Measurements from ENCODE around the gene SPATA19.
"Not testable (repeated sequence)": the region's sequence is repeated elsewhere in the genome, so short reads cannot be mapped to it uniquely, and the experiment has no call there.

The SPATA19 gene

DNA sequence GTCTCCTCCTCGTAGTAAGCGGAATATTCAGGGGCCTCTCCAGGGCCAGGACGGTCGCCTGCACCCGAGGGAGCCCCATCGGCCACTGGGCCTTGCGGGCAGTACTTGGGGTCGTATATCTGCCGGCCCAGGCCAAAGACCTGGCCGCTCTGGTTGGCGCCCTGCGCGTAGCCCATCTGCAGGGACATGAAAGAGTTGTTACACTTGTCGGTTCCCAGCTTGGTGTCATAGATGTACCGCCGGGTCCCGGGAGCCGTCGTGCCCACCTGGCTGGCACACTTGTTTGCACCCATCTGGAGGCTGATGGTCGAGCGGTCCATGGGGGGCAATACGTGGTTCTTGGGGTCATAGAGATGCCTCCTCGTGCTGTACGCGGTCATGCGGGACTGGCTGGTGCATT, 19.4 kb upstream of the SPATA19 start:
- Histone ChIP-seq H2BK120ac (ENCODE audit: low read depth, low read length) (no peak overlapping the region), H3K4me2 (ENCODE audit: low read length, poor library complexity, severe bottlenecking) (no peak overlapping the region), H3K27me3 (ENCODE audit: control insufficient read depth in 1 of 2, insufficient read depth in 1 of 2, low read length in 2 of 2) (no peaks in the 10 kb centered on the region), H2BK5ac (ENCODE audit: low read depth, low read length, poor library complexity, severe bottlenecking) (no peak overlapping the region), H4K91ac (ENCODE audit: low read length) (no peak overlapping the region), H3K4ac (ENCODE audit: low read depth in 1 of 2, low read length in 2 of 2) (no peak overlapping the region), H2AK5ac (ENCODE audit: low read length, severe bottlenecking) (no peak overlapping the region), H2BK12ac (ENCODE audit: low read length in 2 of 2) (no peak overlapping the region), H2AFZ (ENCODE audit: low read depth, low read length) (no peak overlapping the region), H3K9me3 (ENCODE audit: control insufficient read depth, low read length) (no peaks in the 10 kb centered on the region), H3K4me3 (ENCODE audit: insufficient read depth in 1 of 2, low read depth in 1 of 2, low read length in 2 of 2) (no peak overlapping the region), H3K27ac (ENCODE audit: low read length, poor library complexity, severe bottlenecking) (no peak overlapping the region), H3K36me3 (ENCODE audit: control insufficient read depth in 1 of 2, insufficient read depth in 2 of 2, low read depth in 1 of 2, low read length in 2 of 2) (no peaks in the 10 kb centered on the region), H3K9ac (ENCODE audit: low read length) (no peak overlapping the region), H2BK15ac (ENCODE audit: low read depth, poor library complexity, severe bottlenecking) (no peak overlapping the region), H3K23ac (ENCODE audit: low read length in 2 of 2) (no peak overlapping the region), H3K79me1 (replicated peaks; ENCODE audit: low read length, poor library complexity, severe bottlenecking) (no peaks in the 10 kb centered on the region), H3K14ac (ENCODE audit: low read length in 2 of 2) (no peak overlapping the region), H3K18ac (ENCODE audit: low read depth in 1 of 2, low read length in 2 of 2) (no peak overlapping the region), H3K4me1 (ENCODE audit: control insufficient read depth, insufficient read depth, low read depth, low read length) (no peaks in the 10 kb centered on the region), H4K8ac (ENCODE audit: low read length) (no peak overlapping the region)
- WGBS, result 94% methylated on average over 26 of the region's 26 CpGs
- DNase-seq, result no peak

- Histone ChIP-seq H3K27me3 (ENCODE audit: control insufficient read depth in 1 of 2, insufficient read depth in 1 of 2, low read length in 2 of 2) (no peaks in the 10 kb centered on the region), H3K79me1 (replicated peaks; ENCODE audit: low read length, poor library complexity, severe bottlenecking) (no peaks in the 10 kb centered on the region), H3K9ac (ENCODE audit: low read length) (no peak overlapping the region), H3K18ac (ENCODE audit: low read depth in 1 of 2, low read length in 2 of 2) (no peak overlapping the region), H3K36me3 (ENCODE audit: control insufficient read depth in 1 of 2, insufficient read depth in 2 of 2, low read depth in 1 of 2, low read length in 2 of 2) (no peaks in the 10 kb centered on the region), H3K4me1 (ENCODE audit: control insufficient read depth, insufficient read depth, low read depth, low read length) (no peaks in the 10 kb centered on the region), H4K8ac (ENCODE audit: low read length) (no peak overlapping the region), H2BK5ac (ENCODE audit: low read depth, low read length, poor library complexity, severe bottlenecking) (no peak overlapping the region), H2BK12ac (ENCODE audit: low read length in 2 of 2) (no peak overlapping the region), H2AK5ac (ENCODE audit: low read length, severe bottlenecking) (no peak overlapping the region), H4K91ac (ENCODE audit: low read length) (no peak overlapping the region), H3K4me2 (ENCODE audit: low read length, poor library complexity, severe bottlenecking) (no peak overlapping the region), H2AFZ (ENCODE audit: low read depth, low read length) (no peak overlapping the region), H3K14ac (ENCODE audit: low read length in 2 of 2) (no peak overlapping the region), H2BK120ac (ENCODE audit: low read depth, low read length) (no peak overlapping the region), H2BK15ac (ENCODE audit: low read depth, poor library complexity, severe bottlenecking) (no peak overlapping the region), H3K27ac (ENCODE audit: low read length, poor library complexity, severe bottlenecking) (no peak overlapping the region), H3K23ac (ENCODE audit: low read length in 2 of 2) (no peak overlapping the region), H3K9me3 (ENCODE audit: control insufficient read depth, low read length) (no peaks in the 10 kb centered on the region), H3K4me3 (ENCODE audit: insufficient read depth in 1 of 2, low read depth in 1 of 2, low read length in 2 of 2) (no peak overlapping the region), H3K4ac (ENCODE audit: low read depth in 1 of 2, low read length in 2 of 2) (no peak overlapping the region)
- no peak for DNase-seq
- WGBS, result 77% methylated on average over 3 of the region's 6 CpGs
These were observed 14.8 kb upstream of the SPATA19 start for GRCh38 chr11:133860151-133860550.

DNA sequence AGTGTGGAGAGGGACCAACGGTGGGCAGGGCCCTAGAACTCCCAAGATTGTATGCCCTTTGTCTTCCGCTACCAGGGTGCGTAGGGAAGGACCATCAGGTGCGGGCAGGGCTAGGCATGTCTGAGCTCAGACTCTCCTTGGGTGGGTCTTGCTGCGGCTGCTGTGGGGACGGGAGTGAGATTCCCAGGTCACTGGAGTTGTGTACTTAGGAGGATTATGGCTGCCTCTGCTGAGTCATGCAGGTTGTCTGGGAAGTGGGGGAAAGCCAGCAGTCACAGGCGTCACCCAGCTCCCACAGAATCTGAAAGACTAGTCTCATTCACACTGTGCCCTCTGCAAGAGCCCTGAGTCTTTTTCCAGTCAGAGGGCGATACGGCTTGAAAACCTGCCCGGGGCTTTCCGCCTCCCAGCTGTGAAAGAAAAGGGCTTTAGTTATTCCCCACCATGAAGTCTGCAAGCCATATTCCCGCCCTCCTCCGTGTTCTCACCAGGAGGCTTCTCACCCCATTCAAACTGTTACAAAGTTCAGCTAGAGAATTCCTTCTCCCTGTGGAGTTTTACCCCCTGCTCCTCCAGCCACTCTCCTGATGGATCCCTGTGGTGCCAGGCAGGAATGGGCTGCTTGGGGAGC, 9.1 kb upstream of the SPATA19 start:
- not testable (repeated sequence) for H3K4ac ChIP-seq (ENCODE audit: low read depth in 1 of 2, low read length in 2 of 2); H2AK5ac ChIP-seq (ENCODE audit: low read length, severe bottlenecking)

DNA sequence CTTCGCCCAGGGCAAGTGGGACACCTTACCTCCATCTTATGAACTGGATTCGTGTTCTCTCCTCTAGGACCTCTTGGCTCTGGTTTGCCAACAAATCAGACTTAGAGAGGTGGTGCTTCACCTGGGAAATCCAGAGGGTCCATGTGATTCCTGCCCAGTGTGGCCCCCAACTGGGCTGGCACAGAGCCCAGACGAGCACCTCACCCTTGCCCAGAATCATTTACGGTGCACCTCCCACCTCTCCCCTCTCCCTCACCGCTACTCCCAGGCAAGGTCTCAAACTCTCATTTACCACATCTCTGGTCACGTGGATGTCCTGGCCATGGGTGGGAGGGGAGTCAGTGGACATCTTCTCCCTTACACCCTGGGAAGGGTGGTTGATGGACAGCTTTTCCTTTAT, 1.1 kb downstream of the SPATA19 start:
- Histone ChIP-seq H2BK12ac (ENCODE audit: low read length in 2 of 2) (no peak overlapping the region), H3K14ac (ENCODE audit: low read length in 2 of 2) (no peak overlapping the region), H3K4me3 (ENCODE audit: insufficient read depth in 1 of 2, low read depth in 1 of 2, low read length in 2 of 2) (no peak overlapping the region), H3K27me3 (ENCODE audit: control insufficient read depth in 1 of 2, insufficient read depth in 1 of 2, low read length in 2 of 2) (no peaks in the 10 kb centered on the region), H2BK15ac (ENCODE audit: low read depth, poor library complexity, severe bottlenecking) (no peak overlapping the region), H3K18ac (ENCODE audit: low read depth in 1 of 2, low read length in 2 of 2) (no peak overlapping the region), H3K79me1 (replicated peaks; ENCODE audit: low read length, poor library complexity, severe bottlenecking) (no peaks in the 10 kb centered on the region), H3K9me3 (ENCODE audit: control insufficient read depth, low read length) (no peaks in the 10 kb centered on the region), H2BK120ac (ENCODE audit: low read depth, low read length) (no peak overlapping the region), H3K36me3 (ENCODE audit: control insufficient read depth in 1 of 2, insufficient read depth in 2 of 2, low read depth in 1 of 2, low read length in 2 of 2) (no peaks in the 10 kb centered on the region), H3K4ac (ENCODE audit: low read depth in 1 of 2, low read length in 2 of 2) (no peak overlapping the region), H4K8ac (ENCODE audit: low read length) (no peak overlapping the region), H3K23ac (ENCODE audit: low read length in 2 of 2) (no peak overlapping the region), H3K4me1 (ENCODE audit: control insufficient read depth, insufficient read depth, low read depth, low read length) (no peaks in the 10 kb centered on the region), H2AFZ (ENCODE audit: low read depth, low read length) (no peak overlapping the region), H3K4me2 (ENCODE audit: low read length, poor library complexity, severe bottlenecking) (no peak overlapping the region), H2BK5ac (ENCODE audit: low read depth, low read length, poor library complexity, severe bottlenecking) (no peak overlapping the region), H3K27ac (ENCODE audit: low read length, poor library complexity, severe bottlenecking) (no peak overlapping the region), H2AK5ac (ENCODE audit: low read length, severe bottlenecking) (no peak overlapping the region), H3K9ac (ENCODE audit: low read length) (no peak overlapping the region), H4K91ac (ENCODE audit: low read length) (no peak overlapping the region)
- DNase-seq, result no peak
- 73% methylated on average over 6 of the region's 6 CpGs for whole genome bisulfite sequencing

More for the DNA sequence above, 9.1 kb upstream of the SPATA19 start:
- H3K36me3 ChIP-seq (ENCODE audit: control insufficient read depth in 1 of 2, insufficient read depth in 2 of 2, low read depth in 1 of 2, low read length in 2 of 2); H3K9ac ChIP-seq (ENCODE audit: low read length); H2BK120ac ChIP-seq (ENCODE audit: low read depth, low read length); DNase-seq; H4K8ac ChIP-seq (ENCODE audit: low read length); H3K4me3 ChIP-seq (ENCODE audit: insufficient read depth in 1 of 2, low read depth in 1 of 2, low read length in 2 of 2); H3K23ac ChIP-seq (ENCODE audit: low read length in 2 of 2); H2BK12ac ChIP-seq (ENCODE audit: low read length in 2 of 2); H2BK15ac ChIP-seq (ENCODE audit: low read depth, poor library complexity, severe bottlenecking); H3K9me3 ChIP-seq (ENCODE audit: control insufficient read depth, low read length); H3K18ac ChIP-seq (ENCODE audit: low read depth in 1 of 2, low read length in 2 of 2); H3K79me1 ChIP-seq (replicated peaks; ENCODE audit: low read length, poor library complexity, severe bottlenecking); H3K4me2 ChIP-seq (ENCODE audit: low read length, poor library complexity, severe bottlenecking); H4K91ac ChIP-seq (ENCODE audit: low read length); H3K27me3 ChIP-seq (ENCODE audit: control insufficient read depth in 1 of 2, insufficient read depth in 1 of 2, low read length in 2 of 2); H2AFZ ChIP-seq (ENCODE audit: low read depth, low read length); H3K4me1 ChIP-seq (ENCODE audit: control insufficient read depth, insufficient read depth, low read depth, low read length); H3K27ac ChIP-seq (ENCODE audit: low read length, poor library complexity, severe bottlenecking); H3K14ac ChIP-seq (ENCODE audit: low read length in 2 of 2); H2BK5ac ChIP-seq (ENCODE audit: low read depth, low read length, poor library complexity, severe bottlenecking): not testable (repeated sequence)
- 41% methylated on average over 13 of the region's 13 CpGs for WGBS

Measured in mesenchymal stem cell (in vitro differentiated cells and primary cell).